LNCaP clone FGC (cell line): Measurements from ENCODE around the gene SLC26A1.

Experiments used
- DNase-seq: peaks from one replicate; pipeline ENCODE4 v3.0.0-alpha.2; 2011; ENCODE audit warnings: low read depth
- H3K4me3 ChIP-seq: 2 replicates; pipeline ENCODE4 v1.5.1; 2011; ENCODE audit warnings: mild to moderate bottlenecking, low read depth, low read length, control low read depth
- TF ChIP-seq, protein P1 (sequence below): IDR thresholded peaks from 2 replicates; pipeline ENCODE4 v1.5.1; 2012; ENCODE audit warnings: mild to moderate bottlenecking; ENCODE audit not compliant: control insufficient read depth, insufficient read depth; ENCODE audit errors: extremely low read depth

SLC26A1 gene

DNA sequence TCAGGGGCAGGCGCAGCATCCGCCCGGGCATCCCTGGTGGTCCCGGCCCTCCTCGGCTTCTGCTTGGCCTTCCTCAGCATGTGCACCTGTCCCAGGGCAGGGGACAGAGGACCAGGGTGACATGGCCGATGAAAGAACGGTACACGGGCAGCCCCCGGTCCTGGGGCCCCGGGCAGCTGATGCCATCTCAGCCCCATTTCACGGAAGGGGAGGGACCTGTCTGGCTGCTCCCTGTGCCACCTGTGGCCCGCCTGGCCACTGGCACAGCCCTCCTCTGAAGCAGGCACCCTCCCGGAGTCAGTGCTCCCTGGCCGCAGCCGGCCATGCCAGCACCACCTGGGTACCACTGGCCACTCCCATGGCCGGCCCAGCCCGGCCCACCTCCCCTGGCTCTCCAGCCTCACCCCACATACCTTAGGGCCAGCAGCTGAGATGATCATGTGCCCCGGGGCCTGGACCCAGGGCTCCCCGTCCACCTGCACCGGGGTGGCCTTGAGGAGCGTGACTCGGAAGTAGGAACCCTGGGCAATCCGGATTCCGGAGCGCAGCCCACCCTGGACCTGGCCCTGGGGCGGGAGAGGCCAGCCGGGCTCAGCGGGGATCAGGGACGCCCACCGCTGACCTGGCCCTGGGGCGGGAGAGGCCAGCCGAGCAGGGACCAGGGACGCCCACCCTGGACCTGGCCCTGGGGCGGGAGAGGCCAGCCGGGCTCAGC is 32.4 kb downstream of the SLC26A1 start:
- H3K4me3 ChIP-seq = no peak overlapping the region
- TF ChIP-seq, protein P1, sequence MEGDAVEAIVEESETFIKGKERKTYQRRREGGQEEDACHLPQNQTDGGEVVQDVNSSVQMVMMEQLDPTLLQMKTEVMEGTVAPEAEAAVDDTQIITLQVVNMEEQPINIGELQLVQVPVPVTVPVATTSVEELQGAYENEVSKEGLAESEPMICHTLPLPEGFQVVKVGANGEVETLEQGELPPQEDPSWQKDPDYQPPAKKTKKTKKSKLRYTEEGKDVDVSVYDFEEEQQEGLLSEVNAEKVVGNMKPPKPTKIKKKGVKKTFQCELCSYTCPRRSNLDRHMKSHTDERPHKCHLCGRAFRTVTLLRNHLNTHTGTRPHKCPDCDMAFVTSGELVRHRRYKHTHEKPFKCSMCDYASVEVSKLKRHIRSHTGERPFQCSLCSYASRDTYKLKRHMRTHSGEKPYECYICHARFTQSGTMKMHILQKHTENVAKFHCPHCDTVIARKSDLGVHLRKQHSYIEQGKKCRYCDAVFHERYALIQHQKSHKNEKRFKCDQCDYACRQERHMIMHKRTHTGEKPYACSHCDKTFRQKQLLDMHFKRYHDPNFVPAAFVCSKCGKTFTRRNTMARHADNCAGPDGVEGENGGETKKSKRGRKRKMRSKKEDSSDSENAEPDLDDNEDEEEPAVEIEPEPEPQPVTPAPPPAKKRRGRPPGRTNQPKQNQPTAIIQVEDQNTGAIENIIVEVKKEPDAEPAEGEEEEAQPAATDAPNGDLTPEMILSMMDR = no peak
- DNase-seq = no peak

DNA sequence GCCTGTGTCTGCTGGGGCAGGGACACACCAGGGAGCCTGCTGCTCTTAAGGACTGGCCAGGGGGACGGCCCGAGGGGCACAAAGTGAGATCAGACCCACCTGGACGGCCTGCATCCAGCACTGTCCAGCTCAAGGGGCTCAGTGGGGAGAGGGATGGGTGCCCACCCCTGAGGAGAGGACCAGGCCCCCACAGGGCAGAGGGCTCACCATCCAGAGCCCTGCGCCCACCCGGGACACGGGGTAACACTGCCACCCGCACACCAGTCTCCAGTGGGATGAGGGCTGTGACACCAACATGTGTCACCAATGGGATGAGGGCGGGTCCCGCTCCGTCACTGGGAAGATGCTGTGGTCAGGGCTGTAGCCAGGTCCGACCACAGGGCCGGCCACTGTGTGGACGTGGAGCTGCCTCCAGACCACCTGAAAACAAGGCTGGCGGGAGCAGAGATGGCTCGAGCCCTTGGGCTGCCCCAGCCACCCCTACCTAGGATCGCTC is 33.0 kb downstream of the SLC26A1 start:
- DNase-seq = no peak
- TF ChIP-seq, protein P1 = no peak
- H3K4me3 ChIP-seq = no peak overlapping the region

DNA sequence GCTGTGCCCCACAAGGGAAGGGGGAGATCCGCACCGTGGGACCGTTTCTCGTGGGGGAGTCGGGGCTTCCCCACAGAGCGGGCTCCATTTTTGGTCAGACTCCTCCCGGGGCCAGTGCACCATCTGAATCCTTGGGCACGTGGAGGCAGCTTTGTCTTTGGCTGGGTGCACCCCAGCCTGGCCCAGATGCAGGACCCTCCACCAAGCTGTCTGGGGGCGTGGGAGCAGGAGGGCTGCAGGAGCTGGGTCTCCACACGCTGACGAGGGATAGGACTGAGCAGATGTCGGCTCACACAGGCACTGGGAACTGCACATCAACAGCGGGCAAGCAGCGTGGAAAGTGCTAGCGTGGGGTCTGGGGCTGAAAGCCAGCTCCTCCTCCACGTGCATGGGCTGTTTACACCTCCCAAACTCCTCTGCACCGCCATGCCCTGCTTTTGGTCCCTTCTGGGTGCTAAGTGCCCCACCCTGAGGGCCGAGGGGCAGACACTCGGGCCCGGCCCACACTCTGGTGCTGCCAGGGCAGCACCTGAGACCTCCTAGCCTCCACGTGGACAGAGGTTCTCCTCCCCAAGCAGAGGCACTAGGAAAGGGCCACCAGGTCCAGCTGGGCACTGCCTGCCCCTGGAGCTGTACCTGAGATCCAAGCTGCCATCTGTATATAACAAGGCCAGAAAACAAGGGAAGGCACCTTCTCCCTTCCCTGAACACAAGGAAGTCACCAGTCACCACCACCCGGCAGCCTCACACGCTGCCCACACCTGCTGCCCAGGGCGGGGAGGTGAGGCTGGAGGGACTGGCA is 33.7 kb downstream of the SLC26A1 start:
- no peak for DNase-seq
- TF ChIP-seq, protein P1 = no peak
- H3K4me3 ChIP-seq = no peak overlapping the region

DNA sequence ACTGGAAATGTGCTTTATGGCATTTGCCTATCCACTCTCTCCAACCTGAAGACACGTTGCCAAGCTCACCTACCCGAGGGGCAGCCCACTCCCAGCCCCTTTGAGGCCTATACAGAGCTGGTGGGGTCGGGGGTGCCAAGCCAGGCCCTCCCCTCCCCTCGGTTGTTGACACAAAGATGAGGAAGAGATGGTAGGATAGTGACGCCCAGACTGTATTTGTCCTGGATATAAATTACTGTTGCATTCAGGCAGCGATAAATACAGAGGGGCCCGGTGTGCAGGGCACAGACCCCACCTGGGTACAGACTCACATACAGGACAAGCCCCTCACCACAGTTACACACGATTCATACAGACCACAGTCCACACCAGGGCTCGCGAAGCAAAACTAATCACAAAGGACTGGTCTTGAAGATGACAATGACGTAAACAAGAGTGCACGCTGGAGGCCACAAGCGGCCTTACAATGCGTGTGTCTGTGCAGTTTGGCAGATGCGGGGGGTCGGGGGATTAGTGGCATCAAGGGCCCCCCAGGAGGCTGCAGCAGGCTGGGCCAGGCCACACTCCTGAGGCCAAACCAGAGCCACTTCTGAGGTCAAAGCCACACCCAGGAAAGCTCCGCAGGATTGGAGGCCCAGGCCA is 34.4 kb downstream of the SLC26A1 start:
- H3K4me3 ChIP-seq = no peak overlapping the region
- no peak for DNase-seq
- TF ChIP-seq, protein P1 = no peak

DNA sequence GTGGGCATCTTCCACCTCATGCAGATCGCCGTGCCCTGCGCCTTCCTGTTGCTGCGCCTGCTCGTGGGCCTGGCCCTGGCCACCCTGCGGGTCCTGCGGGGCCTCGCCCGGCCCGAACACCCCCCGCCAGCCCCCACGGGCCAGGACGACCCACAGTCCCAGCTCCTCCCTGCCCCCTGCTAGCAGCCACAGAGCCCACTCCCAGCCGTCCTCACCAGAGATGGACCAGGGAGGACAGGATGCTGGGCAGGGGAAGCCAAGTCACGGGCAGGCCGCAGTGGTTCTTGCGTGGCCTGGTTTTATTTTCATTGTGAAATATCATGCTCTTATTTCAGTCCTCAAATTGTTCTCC is 34.9 kb downstream of the SLC26A1 start:
- no peak for DNase-seq
- TF ChIP-seq, protein P1 = no peak
- H3K4me3 ChIP-seq = no peak overlapping the region

DNA sequence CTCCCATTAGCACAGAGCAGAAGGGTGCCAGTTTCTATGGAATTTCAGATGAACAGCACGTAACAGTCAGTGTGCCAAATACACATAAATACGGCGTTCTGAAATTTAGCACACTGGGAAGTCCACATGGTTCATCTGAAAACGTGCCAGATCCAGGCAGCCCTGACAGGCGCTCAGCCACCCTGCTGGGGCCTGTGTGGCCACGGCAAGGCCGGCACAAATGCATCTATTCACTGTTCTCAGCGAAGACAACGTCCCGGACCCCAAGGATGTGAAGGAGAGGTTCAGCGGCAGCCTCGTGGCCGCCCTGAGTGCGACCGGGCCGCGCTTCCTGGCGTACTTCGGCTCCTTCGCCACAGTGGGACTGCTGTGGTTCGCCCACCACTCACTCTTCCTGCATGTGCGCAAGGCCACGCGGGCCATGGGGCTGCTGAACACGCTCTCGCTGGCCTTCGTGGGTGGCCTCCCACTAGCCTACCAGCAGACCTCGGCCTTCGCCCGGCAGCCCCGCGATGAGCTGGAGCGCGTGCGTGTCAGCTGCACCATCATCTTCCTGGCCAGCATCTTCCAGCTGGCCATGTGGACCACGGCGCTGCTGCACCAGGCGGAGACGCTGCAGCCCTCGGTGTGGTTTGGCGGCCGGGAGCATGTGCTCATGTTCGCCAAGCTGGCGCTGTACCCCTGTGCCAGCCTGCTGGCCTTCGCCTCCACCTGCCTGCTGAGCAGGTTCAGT is 35.5 kb downstream of the SLC26A1 start:
- TF ChIP-seq, protein P1 = no peak
- no peak overlapping the region for H3K4me3 ChIP-seq
- no peak for DNase-seq
